ENCODE data around the gene CXADR.

- TF ChIP-seq, protein P1, sequence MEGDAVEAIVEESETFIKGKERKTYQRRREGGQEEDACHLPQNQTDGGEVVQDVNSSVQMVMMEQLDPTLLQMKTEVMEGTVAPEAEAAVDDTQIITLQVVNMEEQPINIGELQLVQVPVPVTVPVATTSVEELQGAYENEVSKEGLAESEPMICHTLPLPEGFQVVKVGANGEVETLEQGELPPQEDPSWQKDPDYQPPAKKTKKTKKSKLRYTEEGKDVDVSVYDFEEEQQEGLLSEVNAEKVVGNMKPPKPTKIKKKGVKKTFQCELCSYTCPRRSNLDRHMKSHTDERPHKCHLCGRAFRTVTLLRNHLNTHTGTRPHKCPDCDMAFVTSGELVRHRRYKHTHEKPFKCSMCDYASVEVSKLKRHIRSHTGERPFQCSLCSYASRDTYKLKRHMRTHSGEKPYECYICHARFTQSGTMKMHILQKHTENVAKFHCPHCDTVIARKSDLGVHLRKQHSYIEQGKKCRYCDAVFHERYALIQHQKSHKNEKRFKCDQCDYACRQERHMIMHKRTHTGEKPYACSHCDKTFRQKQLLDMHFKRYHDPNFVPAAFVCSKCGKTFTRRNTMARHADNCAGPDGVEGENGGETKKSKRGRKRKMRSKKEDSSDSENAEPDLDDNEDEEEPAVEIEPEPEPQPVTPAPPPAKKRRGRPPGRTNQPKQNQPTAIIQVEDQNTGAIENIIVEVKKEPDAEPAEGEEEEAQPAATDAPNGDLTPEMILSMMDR (IDR thresholded peaks at IDR 0.05; ENCODE audit: low read depth, low read length, missing input control): no peak
- TF ChIP-seq ZBTB33 (IDR thresholded peaks at IDR 0.05) (no peak), EGR1 (IDR thresholded peaks at IDR 0.05; ENCODE audit: low read depth in 2 of 2) (no peak), RAD21 (IDR thresholded peaks at IDR 0.05) (no peak), NR2F2 (IDR thresholded peaks at IDR 0.05) (no peak), YY1 (IDR thresholded peaks at IDR 0.05) (no peak), TAF1 (conservative IDR thresholded peaks at IDR 0.05) (no peak), FOXA1 (IDR thresholded peaks at IDR 0.05) (no peak), REST (IDR thresholded peaks at IDR 0.05) (no peak), RXRA (IDR thresholded peaks at IDR 0.05) (no peak)
These were observed 24.2 kb upstream of the CXADR start for GRCh38 chr21:17488620-17489019.
